ENCODE measurements around the gene MAP4K3.

- TF ChIP-seq ZNF76 (CRISPR knock-in tag; IDR thresholded peaks at IDR 0.05; ENCODE audit: borderline replicate concordance) (no peak), MBD2 (IDR thresholded peaks at IDR 0.05; ENCODE audit: borderline replicate concordance, low read depth) (no peak), PHF8 (IDR thresholded peaks at IDR 0.05; ENCODE audit: borderline replicate concordance, low read length) (no peak), TEAD4 (IDR thresholded peaks at IDR 0.05; ENCODE audit: low read length) (no peak), TEAD4 (CRISPR knock-in tag; IDR thresholded peaks at IDR 0.05; ENCODE audit: borderline replicate concordance) (no peak), ZNF263 (CRISPR knock-in tag; IDR thresholded peaks at IDR 0.05; ENCODE audit: borderline replicate concordance) (no peak), PRMT5 (CRISPR knock-in tag; IDR thresholded peaks at IDR 0.05) (no peak), KDM5B (IDR thresholded peaks at IDR 0.05; ENCODE audit: insufficient replicate concordance, low read depth, low read length) (no peak), SMARCB1 (IDR thresholded peaks at IDR 0.05; ENCODE audit: insufficient read length, low read depth) (no peak), ZNF217 (CRISPR knock-in tag; IDR thresholded peaks at IDR 0.05) (no peak)
Measured at GRCh38 chr2:39356922-39357639, 80.0 kb downstream of the MAP4K3 start.
